Muscle of arm (tissue), 14 donors: Measurements from ENCODE around the gene SSRP1. TPM values are rescaled to one million over a fixed set of nuclear protein-coding genes. Genes with fewer than 3 reads are reported as not detected.

ENCODE experiments used
- DNase-seq: peaks from one replicate; pipeline ENCODE4 v3.0.0-alpha.2; 2013
- long read RNA-seq, 11 donors: transcript quantifications; one replicate each; lab custom pipeline, GENCODE V29; 2026
- polyA plus RNA-seq, 12 donors: library from polyadenylated mRNA; unstranded; fragments of 120-200 nt; gene quantifications; one replicate each; pipeline ENCODE4 v1.2.1, GENCODE V29; 2013; ENCODE audit not compliant: insufficient read length in 12 of 12

The SSRP1 gene, protein sequence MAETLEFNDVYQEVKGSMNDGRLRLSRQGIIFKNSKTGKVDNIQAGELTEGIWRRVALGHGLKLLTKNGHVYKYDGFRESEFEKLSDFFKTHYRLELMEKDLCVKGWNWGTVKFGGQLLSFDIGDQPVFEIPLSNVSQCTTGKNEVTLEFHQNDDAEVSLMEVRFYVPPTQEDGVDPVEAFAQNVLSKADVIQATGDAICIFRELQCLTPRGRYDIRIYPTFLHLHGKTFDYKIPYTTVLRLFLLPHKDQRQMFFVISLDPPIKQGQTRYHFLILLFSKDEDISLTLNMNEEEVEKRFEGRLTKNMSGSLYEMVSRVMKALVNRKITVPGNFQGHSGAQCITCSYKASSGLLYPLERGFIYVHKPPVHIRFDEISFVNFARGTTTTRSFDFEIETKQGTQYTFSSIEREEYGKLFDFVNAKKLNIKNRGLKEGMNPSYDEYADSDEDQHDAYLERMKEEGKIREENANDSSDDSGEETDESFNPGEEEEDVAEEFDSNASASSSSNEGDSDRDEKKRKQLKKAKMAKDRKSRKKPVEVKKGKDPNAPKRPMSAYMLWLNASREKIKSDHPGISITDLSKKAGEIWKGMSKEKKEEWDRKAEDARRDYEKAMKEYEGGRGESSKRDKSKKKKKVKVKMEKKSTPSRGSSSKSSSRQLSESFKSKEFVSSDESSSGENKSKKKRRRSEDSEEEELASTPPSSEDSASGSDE
- 100 to 1,000 TPM in 4 of 12 donors, 10 to 100 TPM in 7, not detected in 1; 75.2 to 157 (median 94.7) TPM for polyA plus RNA-seq
- long read RNA-seq, donor 1, partial matches to known transcripts = 141 of 144 reads
- long read RNA-seq, donor 1, other reads (novel, unspliced or antisense) = 0 of 144 reads
- long read RNA-seq, donor 2, transcript SSRP1-201 (17 exons, 2,819 nt) = major isoform, 8 of 18 reads
- long read RNA-seq, donor 2, partial matches to known transcripts = 10 of 18 reads
- long read RNA-seq, donor 2, other reads (novel, unspliced or antisense) = 0 of 18 reads
- long read RNA-seq, donor 3 = 0 reads
- long read RNA-seq, donor 4, partial matches to known transcripts = 25 of 26 reads
- long read RNA-seq, donor 4, other reads (novel, unspliced or antisense) = 0 of 26 reads
- long read RNA-seq, donor 5 = 0 reads
- long read RNA-seq, donor 6, partial matches to known transcripts = 0 of 2 reads
- long read RNA-seq, donor 6, other reads (novel, unspliced or antisense) = 0 of 2 reads
- long read RNA-seq, donor 7, partial matches to known transcripts = 20 of 21 reads
- long read RNA-seq, donor 7, other reads (novel, unspliced or antisense) = 0 of 21 reads
- long read RNA-seq, donor 8, partial matches to known transcripts = 5 of 9 reads
- long read RNA-seq, donor 8, other reads (novel, unspliced or antisense) = 0 of 9 reads
- long read RNA-seq, donor 9, partial matches to known transcripts = 41 of 43 reads
- long read RNA-seq, donor 9, other reads (novel, unspliced or antisense) = 0 of 43 reads
- long read RNA-seq, donor 10, partial matches to known transcripts = 15 of 18 reads
- long read RNA-seq, donor 10, other reads (novel, unspliced or antisense) = 0 of 18 reads
- long read RNA-seq, donor 11, partial matches to known transcripts = 69 of 71 reads
- long read RNA-seq, donor 11, other reads (novel, unspliced or antisense) = 0 of 71 reads

DNA sequence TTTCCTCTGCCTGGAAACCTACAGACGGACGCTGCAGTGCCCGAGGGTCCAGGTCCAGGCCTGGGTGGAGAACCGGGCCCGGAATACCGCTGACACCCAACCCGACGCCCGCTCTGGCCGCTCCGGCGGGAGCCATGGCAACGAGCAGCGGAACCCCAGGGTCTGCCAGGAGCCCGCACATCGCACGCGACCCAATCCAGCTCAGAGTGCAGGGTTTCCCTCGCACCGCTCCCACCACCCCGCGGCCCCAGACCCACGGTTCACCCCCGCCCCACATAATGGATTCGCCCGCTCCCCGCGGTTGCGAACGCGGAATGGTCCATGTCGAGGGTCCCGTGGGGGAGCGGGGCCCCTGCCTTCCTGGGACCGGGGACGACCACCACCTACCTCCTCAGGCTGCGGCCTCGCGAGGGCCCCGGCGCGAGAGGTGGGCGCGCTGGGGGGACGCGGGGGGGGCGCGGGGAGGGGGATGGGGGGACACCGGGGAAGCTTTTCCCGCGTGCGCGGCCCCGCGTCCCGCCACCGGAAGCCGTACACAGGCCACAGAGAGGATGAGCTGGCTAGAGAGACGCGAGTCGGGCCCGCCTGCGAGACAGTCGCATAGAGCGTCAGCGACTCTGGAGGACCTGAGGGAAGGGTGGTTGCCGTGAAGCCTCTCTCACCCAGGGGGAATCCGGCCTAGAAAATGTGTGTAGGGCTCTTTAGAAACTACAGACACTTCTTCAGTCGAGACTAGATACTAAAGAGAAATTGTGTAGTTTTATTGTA, at the start of gene SSRP1:
Gene SSRP1, minus strand, starts transcription at position 550 of the 768 bp plus-strand sequence. CDS start 771 bp downstream, outside the sequence.
- peak; percentile 84 for DNase-seq

- DNase-seq = no peak
These were observed 45.3 kb upstream of the SSRP1 start, which contains the start of gene PRG3 for GRCh38 chr11:57380975-57381374. Gene PRG3, minus strand, starts transcription at chr11:57381150. Its CDS starts 442 bp downstream, at chr11:57380708.

DNA sequence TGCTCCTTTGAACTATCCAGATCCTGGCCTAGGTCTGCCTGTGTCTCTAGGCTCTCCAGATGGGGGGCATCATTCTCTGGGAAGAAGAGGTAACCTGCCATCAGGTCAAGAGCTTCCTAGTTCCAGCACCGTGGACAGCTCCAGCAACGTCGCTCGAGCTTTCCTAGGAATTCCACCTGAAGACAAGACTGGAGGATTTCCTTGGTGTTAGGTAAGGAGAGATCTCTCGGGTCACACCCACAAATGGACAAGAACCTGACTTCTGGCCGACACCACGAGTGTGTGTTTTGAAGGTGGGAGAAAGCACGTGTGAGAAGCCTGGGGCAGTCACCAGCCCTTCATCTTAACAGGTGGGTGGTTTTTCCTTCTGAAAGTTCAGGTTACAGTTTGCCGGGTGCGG, 44.0 kb upstream of the SSRP1 start:
- DNase-seq = no peak

DNA sequence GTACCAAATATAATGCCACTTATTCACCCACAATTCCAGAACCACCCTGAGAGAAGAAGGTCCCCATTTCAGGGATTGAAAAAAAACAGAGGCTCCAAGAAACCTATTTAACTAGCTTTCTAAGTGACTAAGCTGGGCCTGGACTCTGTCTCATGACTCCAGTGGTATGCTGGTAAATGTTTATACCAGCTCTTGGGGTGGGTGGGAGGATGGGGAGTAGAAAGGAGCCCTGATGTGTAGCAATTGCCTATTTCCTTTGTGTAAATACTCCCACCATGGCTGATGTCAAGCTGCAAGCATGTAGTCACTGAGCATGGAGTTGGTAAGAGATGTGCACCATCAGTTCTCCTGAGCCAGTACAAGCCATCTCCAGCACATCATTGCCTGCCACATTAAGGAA, 42.5 kb upstream of the SSRP1 start:
- no peak for DNase-seq

DNA sequence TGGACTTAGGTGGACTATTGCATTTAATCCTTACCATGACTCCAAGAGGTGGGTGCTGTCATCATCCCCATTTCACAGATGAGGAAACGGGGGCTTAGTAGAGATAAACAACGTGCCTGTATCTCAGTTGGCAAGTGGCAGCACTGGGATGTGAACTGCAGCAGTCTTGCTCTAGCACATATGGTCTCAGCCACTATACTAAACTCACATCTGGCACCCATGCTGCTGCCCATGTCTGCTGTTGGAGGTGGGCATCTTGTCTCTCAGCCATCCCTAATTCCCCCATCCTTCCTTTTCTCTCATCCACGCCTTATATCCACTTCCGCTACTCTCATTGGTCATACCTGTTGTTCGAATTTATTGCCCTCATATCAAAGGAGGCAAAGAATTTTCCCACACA, 41.4 kb upstream of the SSRP1 start:
- no peak for DNase-seq

DNA sequence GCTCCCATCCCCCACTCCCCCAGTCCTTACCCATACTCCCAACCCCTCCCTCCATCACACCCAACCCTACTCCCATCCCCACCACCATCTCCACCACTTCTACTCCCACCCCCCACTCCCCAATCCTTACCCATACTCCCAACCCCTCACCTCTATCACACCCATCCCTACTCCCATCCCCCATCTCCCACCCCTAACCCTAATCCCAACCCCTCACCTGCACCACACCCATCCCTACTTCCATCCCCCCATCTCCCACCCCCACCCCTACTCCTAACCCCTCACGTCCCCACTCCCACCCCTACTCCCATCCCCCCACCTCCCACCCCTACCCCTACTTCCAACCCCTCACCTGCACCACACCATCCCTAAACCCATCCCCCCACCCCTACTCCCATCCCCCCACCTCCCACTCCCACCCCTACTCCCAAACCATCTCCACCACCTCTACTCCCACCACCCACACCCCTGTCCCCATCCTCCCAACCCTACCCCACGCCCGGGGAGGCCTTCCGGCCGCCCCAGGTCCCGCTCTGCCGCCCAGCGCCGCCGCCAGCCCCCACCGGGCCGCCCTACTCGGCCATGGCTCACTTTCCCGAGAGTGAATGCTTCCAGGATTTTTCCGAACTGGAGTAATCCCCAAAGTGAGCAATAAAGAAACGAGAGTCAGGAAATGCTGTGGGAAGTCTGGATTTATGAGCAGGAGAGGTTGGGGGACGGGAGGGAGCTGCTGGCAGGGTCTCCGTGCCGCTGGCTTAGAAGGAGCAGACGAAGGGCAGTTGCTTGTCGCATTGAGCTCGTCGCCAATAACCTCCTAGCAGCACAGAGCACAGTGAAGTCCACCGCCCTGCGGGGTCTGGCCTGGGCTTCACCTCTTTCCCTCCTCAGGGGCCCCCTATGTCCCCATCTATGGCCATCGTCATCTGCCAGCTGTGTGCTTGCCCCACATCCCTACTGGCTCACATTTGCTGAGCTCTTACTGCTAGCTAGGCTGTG, 40.7 kb upstream of the SSRP1 start:
- DNase-seq = no peak

- no peak for DNase-seq
These were observed 39.8 kb upstream of the SSRP1 start for GRCh38 chr11:57375490-57375889.

GRCh38 chr11:57374966-57375365, 39.3 kb upstream of the SSRP1 start:
- no peak for DNase-seq

DNA sequence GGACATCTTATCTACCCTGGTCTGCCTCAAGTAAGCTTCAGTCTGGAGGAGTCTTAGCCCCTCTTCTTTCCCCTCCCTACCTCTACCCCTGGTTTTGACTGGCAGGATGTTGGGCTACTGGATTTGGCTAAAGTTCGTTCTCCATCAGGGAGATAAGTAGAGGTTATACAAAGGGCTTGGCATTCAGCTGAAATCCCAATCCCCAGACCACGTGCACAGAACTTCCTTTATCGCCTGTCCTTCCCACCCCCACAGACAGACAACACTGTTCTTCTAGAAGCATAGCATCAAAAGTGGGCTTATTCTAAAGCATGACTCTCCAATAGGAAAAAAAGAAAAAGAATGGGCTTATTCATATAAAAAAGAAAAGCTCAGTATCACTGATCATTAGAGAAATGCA, 37.5 kb upstream of the SSRP1 start:
- no peak for DNase-seq

DNA sequence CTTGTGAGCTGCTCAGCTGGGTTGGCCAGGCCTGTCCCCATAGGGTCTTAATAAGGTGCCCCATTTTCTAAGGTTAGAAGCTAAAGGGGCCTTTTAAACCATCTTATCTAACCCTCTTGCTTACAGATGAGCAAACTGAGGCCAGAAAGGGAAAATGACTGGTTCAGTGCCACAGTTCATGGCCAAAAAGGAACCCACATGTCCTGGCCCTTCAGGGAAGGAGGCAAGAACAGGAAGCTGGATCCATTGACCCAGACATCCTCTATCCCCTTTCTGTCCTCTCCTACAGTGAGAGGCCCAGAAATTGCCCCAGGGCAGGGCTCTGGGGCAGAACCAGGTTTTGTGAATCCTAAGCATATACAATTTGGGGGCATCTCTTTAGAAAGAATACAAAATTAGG, 35.2 kb upstream of the SSRP1 start:
- DNase-seq = no peak

DNA sequence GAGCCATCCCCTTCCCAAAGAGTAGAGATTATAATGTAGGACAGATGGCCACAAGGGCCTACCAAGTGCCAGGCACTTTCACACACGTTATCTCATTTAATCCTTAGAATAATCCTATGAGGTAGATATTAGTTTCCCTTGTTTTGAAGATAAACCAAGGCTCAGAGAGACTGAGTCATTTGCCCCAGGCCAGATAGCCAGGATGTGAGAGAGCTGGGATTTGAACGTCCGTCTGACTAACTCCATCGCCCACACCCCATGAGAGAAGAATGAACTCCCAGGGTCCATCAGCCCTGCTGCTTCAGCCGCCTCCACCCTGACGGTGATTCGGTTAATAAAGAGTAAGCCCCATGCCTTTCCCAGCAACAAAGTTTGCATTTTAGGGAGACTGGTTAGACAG, 34.6 kb upstream of the SSRP1 start:
- no peak for DNase-seq

- DNase-seq = no peak
These were observed 33.1 kb upstream of the SSRP1 start for GRCh38 chr11:57368845-57369232.

DNA sequence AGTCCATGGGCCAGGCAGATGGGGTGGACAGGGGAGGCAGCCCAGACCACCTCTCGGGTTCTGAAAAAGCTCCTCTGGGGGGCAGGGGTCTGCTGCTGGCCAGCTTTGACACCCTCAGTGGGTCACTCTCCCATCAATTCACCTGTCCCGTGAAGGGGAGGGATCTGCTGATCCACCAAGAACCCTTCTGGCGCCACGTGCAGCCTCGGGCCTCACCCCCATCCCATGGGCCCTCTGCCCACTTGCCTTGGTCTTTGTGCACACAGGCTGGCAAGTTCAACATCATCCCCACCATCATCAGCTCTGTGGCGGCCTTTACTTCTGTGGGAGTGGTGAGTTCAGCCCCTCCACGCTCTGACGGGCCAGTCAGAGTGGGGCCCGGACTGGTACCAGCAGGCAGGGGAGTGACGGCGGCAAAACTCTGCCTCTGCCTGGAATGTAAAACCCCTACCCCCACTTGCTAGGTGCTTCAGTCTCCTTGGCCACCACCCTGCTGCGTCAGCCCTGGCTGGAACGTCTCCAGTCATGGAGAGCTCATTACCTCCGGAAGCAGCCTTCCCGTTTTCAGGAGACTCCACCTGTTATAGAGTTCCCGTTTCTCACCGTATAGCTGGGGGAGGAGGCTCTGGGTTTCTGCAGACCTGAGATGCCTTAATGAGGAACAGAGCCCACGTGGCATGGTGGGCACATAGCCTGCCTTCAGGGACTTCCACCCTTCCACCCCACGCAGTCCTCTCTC, 32.6 kb upstream of the SSRP1 start:
- no peak for DNase-seq

DNA sequence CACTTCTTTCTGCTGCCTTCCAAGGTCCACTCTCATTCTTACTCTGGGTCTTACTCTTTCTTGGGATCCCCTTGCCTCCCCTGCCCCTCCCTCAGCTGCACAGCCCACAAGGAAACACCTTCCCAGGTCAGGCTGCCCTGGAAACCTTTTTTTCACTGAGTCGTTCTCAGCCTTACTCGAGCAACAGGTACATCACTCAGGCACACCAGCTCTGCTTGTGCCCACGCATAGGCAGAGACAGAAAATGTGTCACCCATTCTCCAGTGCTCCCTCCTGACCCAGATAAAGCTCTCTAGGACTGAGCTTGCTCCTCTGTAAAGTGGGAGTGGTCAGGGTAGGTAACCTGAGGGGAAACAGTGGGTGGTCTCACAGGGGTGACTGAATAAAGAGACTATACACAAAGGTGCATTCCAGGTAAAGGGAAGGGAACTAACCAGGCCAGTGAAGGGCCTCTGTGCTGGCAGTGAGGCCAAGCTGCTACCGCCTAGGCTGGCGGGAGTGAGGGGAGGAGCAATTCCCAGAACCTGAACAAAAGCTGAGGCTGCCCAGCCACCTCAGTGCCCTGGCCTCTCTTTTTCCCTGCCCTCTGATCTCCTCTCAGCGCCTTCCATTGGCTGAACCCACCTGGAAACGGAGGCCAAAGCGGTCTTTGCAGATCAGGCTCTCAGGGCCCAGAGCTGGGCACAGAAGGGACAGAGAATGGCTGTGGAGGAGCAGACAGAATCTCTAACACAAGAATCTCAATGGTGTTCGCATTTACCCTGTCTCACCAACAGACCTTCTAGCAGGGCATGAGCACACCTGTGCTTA, 29.4 kb upstream of the SSRP1 start:
- DNase-seq = no peak

DNA sequence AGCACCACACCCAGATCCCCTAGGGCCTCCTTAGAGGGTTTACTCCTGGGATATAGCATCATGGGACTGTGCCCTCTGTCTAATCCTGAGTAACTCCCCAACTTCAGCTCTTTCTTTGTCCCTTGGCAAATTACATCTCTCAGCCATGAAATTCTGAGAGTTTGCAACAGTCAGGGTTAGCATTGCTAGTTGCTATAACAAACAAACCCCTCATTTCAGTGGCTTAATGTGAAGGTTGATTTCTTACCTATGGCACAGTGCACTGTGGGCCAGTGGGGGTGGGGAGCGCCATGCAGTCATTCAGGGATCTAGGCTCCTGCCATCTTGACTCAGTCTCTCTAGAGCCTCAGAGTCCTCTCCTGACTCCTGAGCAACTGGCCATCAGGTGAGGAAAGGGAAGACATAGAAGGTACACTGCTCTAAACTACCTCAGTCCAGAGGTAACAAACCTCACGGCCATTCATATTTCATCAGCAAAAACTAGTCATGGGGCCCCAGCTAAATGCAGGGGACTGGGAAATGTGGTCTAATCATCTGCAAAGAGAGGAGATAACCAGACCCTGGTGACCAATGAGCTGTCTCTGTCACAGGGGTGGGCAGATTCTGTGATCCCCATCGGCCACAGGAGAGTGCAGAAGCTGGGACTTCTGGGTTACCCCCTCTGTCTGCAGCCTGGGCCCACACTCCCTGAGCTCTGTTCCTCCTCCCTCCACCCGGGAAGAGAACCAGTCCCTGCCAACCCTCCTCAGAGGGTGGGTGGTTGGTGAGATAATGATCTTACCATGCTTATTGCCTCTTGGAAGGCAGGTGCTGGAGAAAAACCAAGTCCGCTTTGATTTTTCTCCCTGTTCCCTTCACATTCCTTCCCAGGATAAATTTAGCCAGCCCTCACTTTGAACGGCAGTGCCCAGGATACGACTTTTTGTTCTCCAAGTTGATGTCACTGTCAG, 27.7 kb upstream of the SSRP1 start:
- DNase-seq = no peak

GRCh38 chr11:57361926-57362325, 26.2 kb upstream of the SSRP1 start:
- DNase-seq = no peak
